IMR-90 (cell line): ENCODE results near the gene PON1.

Experiments
- CEBPB ChIP-seq: IDR thresholded peaks from 2 replicates; pipeline ENCODE4 v1.6.1; 2012; ENCODE audit warnings: low read depth, low read length, improper control_type of control experiment
- CHD1 ChIP-seq: IDR thresholded peaks from 2 replicates; pipeline ENCODE4 v1.6.1; 2012; ENCODE audit warnings: low read depth, low read length, improper control_type of control experiment
- CTCF ChIP-seq: conservative IDR thresholded peaks from 2 replicates; pipeline ENCODE4 v1.5.1; 2012; ENCODE audit warnings: mild to moderate bottlenecking, low read depth, low read length, improper control_type of control experiment
- MAFK ChIP-seq: IDR thresholded peaks from 2 replicates; pipeline ENCODE4 v1.6.1; 2012; ENCODE audit warnings: low read depth, low read length, improper control_type of control experiment
- MAZ ChIP-seq: IDR thresholded peaks from 2 replicates; pipeline ENCODE4 v1.6.1; 2012; ENCODE audit warnings: low read depth, mild to moderate bottlenecking, low read length, improper control_type of control experiment, moderate library complexity, borderline replicate concordance
- MXI1 ChIP-seq: IDR thresholded peaks from 2 replicates; pipeline ENCODE4 v1.6.1; 2012; ENCODE audit warnings: low read depth, mild to moderate bottlenecking, low read length, moderate library complexity, borderline replicate concordance
- POLR2A ChIP-seq: IDR thresholded peaks from 2 replicates; pipeline ENCODE4 v1.6.1; 2012; ENCODE audit warnings: mild to moderate bottlenecking, low read depth, low read length
- RCOR1 ChIP-seq: IDR thresholded peaks from 2 replicates; pipeline ENCODE4 v1.6.1; 2012; ENCODE audit warnings: mild to moderate bottlenecking, low read length, improper control_type of control experiment; ENCODE audit not compliant: insufficient replicate concordance
- SMC3 ChIP-seq: fragments of 150-350 bp; IDR thresholded peaks from 2 replicates; pipeline ENCODE4 v1.6.1; 2016; ENCODE audit warnings: low read depth, mild to moderate bottlenecking, antibody characterized with exemption, low read length, moderate library complexity
- USF2 ChIP-seq: fragments of 150-350 bp; IDR thresholded peaks from 2 replicates; pipeline ENCODE4 v1.6.1; 2017; ENCODE audit warnings: mild to moderate bottlenecking, antibody characterized with exemption, low read length, low read depth

DNA sequence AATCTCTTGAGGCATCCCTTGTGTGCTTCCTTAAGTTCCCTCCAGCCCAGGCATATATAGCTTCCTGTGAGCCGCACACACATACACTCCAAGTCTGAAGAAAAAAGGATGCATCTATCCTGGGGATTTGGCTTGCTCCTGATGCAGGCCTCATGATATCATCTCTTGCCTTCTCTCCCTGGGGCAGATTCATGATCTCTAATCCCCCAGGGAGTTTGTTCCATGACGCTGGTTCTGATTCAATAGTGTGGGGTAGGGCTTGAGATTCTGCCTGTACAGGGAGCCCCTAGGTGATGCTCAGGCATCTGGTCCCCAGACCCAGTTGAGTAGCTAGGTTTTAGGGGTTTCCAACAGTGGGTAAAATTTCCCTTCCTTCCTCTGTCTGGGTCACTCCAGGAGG lies 1.5 kb downstream of the PON1 start:
- TF ChIP-seq POLR2A (no peak), CTCF (no peak), USF2 (no peak), SMC3 (no peak), MXI1 (no peak), CHD1 (no peak), CEBPB (no peak), MAFK (no peak), RCOR1 (no peak), MAZ (no peak)
